HEK293T (cell line): Measurements from ENCODE around the gene ZNF44.

Experiments
- ARNT ChIP-seq: fragments of 450-650 bp; IDR thresholded peaks from 2 replicates; pipeline ENCODE4 v1.6.1; 2017; ENCODE audit warnings: mild to moderate bottlenecking
- BHLHE40 ChIP-seq: fragments of 450-650 bp; IDR thresholded peaks from 2 replicates; pipeline ENCODE4 v1.6.1; 2016; ENCODE audit warnings: mild to moderate bottlenecking, moderate library complexity, borderline replicate concordance
- ELF4 ChIP-seq: fragments of 450-650 bp; IDR thresholded peaks from 2 replicates; pipeline ENCODE4 v1.6.1; 2017; ENCODE audit warnings: antibody characterized with exemption
- FOXA1 ChIP-seq: fragments of 450-650 bp; IDR thresholded peaks from 2 replicates; pipeline ENCODE4 v1.6.1; 2016; ENCODE audit warnings: mild to moderate bottlenecking
- FOXM1 ChIP-seq: fragments of 450-650 bp; IDR thresholded peaks from 2 replicates; pipeline ENCODE4 v1.6.1; 2017; ENCODE audit warnings: mild to moderate bottlenecking, borderline replicate concordance
- HDGF ChIP-seq: fragments of 450-650 bp; IDR thresholded peaks from 2 replicates; pipeline ENCODE4 v1.6.1; 2017; ENCODE audit warnings: antibody characterized with exemption, borderline replicate concordance
- LEF1 ChIP-seq: fragments of 450-650 bp; IDR thresholded peaks from 2 replicates; pipeline ENCODE4 v1.6.1; 2017; ENCODE audit warnings: mild to moderate bottlenecking, borderline replicate concordance
- NFRKB ChIP-seq: fragments of 450-650 bp; IDR thresholded peaks from 2 replicates; pipeline ENCODE4 v1.6.1; 2016; ENCODE audit warnings: mild to moderate bottlenecking, moderate library complexity
- SP1 ChIP-seq: fragments of 450-650 bp; IDR thresholded peaks from 2 replicates; pipeline ENCODE4 v1.6.1; 2017
- SUZ12 ChIP-seq: fragments of 450-650 bp; IDR thresholded peaks from 2 replicates; pipeline ENCODE4 v1.6.1; 2016; ENCODE audit warnings: mild to moderate bottlenecking
- ZNF384 ChIP-seq: fragments of 450-650 bp; IDR thresholded peaks from 2 replicates; pipeline ENCODE4 v1.6.1; 2016

- TF ChIP-seq ARNT (no peak), SP1 (no peak), BHLHE40 (no peak), NFRKB (no peak), ZNF384 (no peak), ELF4 (no peak), SUZ12 (no peak), FOXM1 (no peak), LEF1 (no peak), FOXA1 (no peak), HDGF (no peak)
These were observed 50.3 kb downstream of the ZNF44 start for GRCh38 chr19:12244370-12244769.
